HG03196 (cell line): ENCODE data around the gene TPRG1.

Source experiments
- ATAC-seq: cut with Tn5 transposase; IDR thresholded peaks from one replicate; pipeline ENCODE4 v1.9.1; 2021; ENCODE audit not compliant: unreplicated experiment

TPRG1 gene

DNA sequence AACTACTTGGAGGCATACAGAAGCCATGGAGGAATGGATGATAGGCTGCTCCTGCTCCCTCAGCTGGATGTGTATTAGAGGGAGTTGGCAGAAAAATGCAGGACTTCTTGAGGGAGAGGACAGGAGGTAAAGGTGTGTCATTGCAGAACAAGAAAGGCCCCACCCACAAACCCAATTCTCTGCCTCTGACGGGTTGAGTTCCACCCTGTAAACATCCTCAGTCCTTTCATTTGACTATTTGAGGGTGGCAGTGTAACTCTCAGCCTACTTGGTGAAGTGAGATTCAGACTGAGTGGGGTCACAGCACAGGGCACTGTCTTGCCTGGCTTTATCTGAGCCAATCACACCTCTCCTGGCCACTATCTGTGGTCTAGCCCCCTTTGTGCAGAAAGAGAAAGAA is at the start of gene TPRG1:
TSS of gene TPRG1 (plus strand) at position 265 of the 400 bp plus-strand sequence. CDS start 35,414 bp downstream, outside the sequence.
- no peak for ATAC-seq

DNA sequence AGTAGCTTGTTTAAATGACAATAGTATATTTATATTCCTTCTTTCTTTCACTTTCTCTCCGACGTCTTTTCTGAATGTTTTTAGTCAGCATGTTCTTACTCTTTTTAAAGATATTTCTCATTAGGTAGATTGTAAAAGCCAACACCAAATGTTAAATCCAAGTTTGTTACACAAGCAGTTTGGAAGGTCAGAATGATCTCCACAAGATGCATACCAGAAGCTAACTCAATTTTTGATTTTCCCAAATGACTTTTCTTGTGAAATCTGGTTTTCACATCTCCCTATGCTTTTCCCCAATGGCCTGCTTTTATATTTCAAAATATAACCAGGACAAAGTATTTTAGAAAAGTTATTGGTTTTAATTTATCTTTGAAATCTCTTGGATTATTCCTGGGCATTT is 49.7 kb upstream of the TPRG1 start:
- ATAC-seq, result no peak

- no peak for ATAC-seq
These were observed 49.1 kb upstream of the TPRG1 start for GRCh38 chr3:189122526-189123205.

GRCh38 chr3:189123595-189124387 is 48.0 kb upstream of the TPRG1 start:
- no peak for ATAC-seq

DNA sequence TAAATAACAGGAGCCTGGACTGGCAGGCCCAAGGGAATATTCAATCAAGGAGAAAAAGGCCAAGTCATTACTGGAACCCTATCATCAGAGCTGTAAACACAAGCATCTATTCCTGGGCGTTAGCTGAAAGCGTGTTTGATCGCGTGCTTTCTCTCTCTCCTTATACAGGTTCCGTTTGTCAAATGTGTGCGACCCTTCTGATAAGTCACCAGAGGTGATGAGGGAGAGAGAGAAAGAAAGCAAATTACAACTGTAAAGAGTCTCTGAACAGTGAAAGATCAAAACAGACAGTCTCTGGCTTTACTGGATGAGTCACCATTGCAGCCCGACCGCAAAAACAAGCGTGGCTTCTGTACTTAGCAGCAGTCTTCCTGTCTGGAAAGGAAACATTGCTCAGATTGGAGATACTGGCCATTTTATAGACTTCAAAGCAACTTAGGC is 39.5 kb upstream of the TPRG1 start:
- peak; percentile 91 for ATAC-seq

- ATAC-seq, result peak; percentile 6
These were observed 38.9 kb upstream of the TPRG1 start for GRCh38 chr3:189132839-189133238.

DNA sequence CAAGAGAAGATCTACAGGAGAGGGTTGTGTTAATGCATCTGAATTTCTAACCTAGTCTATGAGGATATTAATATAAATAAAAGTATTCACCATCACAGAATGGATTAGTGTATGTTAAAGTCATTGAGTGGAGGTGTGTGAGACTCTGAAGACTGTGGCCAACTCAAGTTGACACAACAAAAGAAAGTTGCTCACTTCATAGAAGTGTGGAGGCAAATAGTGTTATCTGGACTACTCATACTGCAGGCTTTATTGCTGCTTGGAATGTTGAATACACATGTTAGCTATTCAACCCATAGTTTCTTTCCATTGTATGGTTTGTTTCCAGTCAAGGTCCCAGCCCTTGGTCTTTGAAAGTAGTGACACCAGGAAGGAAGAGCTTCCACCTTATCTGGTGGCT is 38.0 kb upstream of the TPRG1 start:
- ATAC-seq, result no peak

DNA sequence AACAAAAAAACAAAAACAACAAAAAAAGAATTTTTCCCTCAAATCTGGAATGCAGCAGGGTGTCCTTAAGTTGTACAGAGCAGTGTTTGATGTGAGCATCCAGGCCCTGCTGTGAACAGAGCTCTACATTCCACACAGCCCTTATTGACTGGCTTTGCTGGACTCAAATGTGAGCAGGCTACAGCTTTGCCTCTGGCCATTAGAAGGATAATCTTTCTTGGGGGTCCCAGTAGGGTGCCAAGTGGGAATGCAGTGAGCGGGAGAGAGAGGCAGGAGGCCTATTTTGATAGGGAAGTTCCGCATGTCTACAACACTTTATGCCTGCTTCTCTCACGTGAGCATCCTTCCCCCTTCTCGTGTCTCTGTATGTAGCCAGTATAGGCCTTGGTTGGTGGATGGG is 34.4 kb upstream of the TPRG1 start:
- no peak for ATAC-seq

DNA sequence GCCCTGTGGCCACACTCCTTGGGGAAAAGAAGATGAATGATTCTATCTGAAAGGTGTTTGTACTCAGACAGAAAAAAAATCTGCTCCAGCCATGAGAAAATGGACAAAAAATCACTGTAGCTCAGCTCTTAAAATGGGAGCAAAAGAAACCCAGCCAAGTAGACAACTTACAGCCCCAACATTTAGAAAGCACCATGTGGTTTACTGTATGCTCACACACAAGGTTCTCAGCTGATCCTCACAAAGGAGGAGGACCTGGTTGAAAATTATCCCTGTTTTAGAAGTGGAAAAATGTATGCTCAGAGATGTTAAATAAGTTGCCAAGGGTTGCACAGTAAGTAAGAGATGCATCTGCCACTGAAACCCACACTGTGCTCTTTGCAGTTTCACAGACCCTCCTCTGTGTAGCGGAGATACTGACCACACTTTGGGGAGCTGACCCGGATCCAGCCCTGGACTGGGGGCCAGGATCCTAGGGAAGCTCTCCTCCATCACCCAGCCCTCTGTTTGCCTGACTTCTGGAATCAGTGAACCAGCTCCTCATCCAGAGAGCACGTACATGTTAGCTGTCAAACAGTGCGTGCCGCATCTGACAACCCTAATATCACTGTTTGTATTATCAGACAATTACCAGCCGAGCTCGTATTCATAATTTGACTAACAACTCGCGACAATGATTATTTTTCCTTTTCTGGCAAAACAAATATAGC is 32.7 kb upstream of the TPRG1 start:
- ATAC-seq, result no peak

GRCh38 chr3:189139611-189139940 is 32.2 kb upstream of the TPRG1 start:
- ATAC-seq, result no peak

DNA sequence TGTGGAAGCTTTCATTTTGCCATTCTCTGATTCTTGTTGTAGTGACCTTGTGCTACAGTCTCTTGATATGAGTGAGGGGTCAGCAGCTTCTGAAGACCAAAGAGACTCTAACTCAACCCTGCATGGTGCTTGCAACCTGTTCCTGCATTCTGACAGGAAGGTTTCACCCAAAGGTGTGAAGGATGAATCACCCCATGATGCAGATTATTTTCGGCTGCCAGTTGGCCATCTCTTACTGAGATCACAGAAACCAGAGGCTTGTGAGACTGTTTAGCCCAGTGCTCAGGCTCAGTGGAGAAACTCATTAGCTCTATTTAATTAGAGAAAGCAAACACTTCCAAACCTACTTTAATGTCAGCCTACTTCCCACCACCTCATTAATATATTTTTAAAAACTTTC is 29.2 kb upstream of the TPRG1 start:
- ATAC-seq, result no peak

- ATAC-seq, result no peak
These were observed 28.4 kb upstream of the TPRG1 start for GRCh38 chr3:189143321-189143720.

- ATAC-seq, result no peak
These were observed 28.0 kb upstream of the TPRG1 start for GRCh38 chr3:189143771-189144170.

GRCh38 chr3:189144645-189145044 is 27.1 kb upstream of the TPRG1 start:
- ATAC-seq, result no peak

DNA sequence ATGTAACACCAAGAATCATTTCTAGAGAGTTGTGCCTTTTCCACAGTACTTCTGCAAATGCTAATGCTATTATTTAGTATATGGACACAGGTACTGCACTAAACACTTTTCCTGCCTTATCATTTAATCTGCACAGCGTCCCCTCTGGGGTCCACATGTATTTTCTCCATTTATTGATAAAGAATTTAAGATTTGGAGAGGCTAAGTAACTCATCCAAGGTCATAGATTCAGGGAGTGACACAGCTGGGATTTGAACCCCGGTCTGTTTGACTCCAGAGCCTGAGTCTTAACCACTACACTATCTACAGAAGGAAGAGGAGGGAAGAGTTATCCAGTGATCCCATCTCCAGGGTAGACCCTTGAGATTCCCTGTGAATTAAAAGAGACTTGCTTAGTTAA is 24.9 kb upstream of the TPRG1 start:
- ATAC-seq, result no peak

DNA sequence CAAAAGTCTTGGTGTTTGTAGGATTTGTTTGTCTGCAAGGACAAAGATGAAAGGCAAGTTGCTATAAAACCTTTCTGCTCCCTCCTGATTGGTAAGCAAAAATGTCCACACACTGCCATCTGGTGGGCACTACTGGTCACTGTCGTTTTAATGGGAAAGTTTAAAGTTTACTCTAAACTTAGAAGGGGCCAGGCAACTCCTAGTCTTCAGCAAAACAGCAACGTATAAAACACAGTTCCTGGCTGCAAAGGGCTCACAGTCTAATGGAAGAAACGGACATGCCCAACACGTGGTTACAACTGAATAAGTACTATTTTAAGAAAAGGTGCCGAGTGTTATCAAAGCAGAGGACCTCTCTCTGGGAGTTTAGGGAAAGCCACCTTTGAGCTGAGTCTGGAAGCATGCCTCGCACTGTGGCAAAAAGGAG is 23.7 kb upstream of the TPRG1 start:
- peak; percentile 64 for ATAC-seq

DNA sequence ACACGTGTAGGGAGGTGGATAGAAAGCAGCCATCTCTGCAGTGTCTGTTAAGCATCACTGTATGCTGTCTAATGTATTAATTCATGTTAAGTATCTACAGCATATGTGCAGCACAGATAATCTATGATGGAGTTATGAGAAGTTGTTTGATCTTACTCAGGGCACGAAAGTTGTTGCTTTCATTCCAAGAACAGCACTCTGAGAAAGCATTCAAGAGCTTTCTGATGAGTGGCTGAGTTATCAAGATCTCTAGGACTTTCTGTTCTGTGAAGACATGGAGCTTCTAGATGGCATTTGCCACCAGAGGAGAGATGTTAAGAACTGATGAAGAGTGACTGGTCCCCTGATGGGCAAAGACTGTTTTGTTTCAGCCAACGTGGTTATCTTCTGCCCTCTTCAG is 22.6 kb upstream of the TPRG1 start:
- ATAC-seq, result no peak

- ATAC-seq, result no peak
These were observed 14.4 kb upstream of the TPRG1 start for GRCh38 chr3:189157232-189158007.

- no peak for ATAC-seq
These were observed 13.7 kb upstream of the TPRG1 start for GRCh38 chr3:189158034-189158433.

DNA sequence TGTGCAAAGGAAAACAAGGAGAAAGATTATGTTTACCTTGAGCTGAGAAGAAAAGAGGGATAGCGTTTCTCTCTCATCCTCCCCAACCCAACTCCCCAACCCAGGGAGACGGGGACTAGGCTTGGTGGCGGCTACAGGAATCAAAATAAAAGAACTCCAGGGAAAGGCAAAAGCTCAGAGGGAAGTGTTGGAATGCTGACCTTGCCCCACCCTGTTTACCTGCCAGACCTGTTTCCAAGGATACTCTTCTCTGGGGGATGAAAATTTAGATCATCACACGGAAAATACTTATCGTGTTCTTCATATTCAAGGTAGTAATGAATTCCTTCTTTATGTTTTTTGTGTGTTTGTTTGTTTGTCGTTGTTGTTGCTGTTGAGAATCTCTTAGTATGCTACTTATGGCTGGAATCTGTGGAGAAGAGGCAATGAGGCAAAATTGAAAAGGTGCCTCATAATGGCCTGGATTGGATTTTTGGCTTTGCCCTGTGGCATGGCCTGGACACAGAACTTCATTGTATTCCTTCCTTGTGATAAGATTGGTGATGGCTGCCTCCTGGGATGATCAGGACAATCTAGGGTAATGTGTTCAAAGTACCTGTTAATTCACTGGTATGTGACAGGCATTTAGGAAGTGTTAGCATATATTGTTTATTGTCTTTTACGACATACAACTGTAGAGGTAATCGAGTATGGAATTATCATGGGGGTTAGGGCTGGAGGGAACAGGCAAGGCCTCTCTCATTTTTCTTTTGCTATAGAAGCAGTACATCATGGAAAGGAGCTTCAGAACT is 11.1 kb upstream of the TPRG1 start:
- no peak for ATAC-seq
